GM21723 (cell line): ENCODE results near the gene IARS1.

ENCODE experiments used
- ATAC-seq: cut with Tn5 transposase; IDR thresholded peaks from one replicate; pipeline ENCODE4 v1.9.1; 2021; ENCODE audit warnings: mild to moderate bottlenecking, moderate library complexity; ENCODE audit not compliant: unreplicated experiment

IARS1 gene

GRCh38 chr9:92295827-92296258 is 2.3 kb upstream of the IARS1 start:
- ATAC-seq, result no peak

GRCh38 chr9:92295240-92295790 is 1.8 kb upstream of the IARS1 start:
- ATAC-seq, result no peak

DNA sequence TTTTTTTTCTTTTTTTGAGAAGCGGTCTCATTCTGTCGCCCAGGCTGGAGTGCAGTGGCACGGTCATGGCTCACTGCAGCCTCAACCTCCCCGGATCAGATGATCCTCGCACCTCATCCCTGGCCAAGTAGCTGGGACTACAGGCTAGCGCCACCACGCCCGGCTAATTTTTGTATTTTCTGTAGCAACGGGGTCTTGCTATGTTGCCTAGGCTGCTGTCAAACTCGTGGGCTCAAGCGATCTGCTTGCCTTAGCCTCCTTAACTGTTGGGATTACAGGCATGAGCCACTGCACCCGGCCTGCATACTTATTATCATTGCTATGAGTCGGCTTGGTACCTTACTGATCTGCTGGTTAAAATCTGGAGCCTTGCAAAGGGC is 790 bp upstream of the IARS1 start:
- ATAC-seq, result no peak

GRCh38 chr9:92293075-92293354 is 482 bp downstream of the IARS1 start:
- ATAC-seq, result no peak

- no peak for ATAC-seq
These were observed 991 bp downstream of the IARS1 start for GRCh38 chr9:92292338-92293074.

GRCh38 chr9:92291577-92291976 is 1.9 kb downstream of the IARS1 start:
- ATAC-seq, result no peak

DNA sequence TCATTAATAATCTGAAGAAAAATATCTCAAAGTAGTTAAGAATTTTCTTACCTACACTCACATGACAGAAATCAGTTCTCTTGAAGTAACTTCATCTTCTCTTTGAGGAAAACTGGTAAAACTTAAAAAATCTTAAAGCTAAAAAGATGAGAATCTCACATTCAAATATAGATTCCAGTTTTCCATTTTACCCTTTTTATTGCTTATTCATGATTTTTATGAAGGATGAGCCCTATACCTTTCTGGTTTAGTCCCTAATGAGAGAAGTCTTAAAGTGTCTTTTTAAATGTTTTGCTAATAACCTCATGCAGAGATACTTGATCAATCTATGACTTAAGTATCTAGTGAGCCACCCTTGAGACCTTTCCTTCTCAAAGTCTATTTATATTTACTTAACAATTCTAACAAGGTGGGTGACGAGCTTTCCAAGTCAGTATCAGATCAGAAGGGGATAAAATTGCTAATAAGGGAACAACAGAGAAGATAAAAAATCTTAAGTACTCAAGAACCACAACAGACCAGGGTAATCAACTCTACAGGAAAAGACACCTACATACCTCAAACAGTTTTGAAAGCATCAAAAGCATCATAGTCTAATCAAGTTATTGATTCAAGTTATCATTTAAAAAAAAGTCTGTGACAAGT is 2.6 kb downstream of the IARS1 start:
- no peak for ATAC-seq

DNA sequence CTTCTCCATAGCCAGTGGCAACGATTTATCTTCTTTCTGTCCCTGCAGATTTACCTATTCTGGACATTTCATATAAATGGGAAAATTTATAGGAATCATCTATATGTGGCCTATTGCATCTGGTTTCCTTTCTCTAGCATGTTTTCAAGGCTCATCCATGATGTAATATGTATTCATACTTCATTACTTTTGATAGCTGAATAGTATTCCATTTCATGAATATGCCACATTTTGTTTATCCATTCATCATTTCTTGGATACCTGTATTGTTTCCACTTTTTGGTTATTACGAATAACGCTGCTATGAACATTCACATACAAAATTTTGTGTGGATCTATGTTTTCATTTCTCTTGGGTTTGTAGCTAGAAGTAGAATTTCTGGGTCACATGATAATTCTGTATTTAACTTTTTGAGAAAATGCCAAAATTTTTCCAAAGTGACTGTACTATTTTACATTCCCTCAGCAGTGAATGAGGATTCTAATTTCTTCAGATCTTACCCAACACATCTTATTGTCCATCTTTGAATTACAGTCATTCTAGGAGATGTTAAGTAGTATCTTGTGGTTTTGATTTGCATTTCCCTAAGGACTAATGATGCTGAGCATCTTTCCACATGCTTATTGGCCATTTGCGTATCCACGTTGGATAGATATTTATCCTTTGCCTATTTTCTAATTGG is 3.6 kb downstream of the IARS1 start:
- no peak for ATAC-seq

GRCh38 chr9:92279302-92279701 is 14.2 kb downstream of the IARS1 start:
- ATAC-seq, result no peak

GRCh38 chr9:92278110-92278509 is 15.4 kb downstream of the IARS1 start:
- no peak for ATAC-seq

DNA sequence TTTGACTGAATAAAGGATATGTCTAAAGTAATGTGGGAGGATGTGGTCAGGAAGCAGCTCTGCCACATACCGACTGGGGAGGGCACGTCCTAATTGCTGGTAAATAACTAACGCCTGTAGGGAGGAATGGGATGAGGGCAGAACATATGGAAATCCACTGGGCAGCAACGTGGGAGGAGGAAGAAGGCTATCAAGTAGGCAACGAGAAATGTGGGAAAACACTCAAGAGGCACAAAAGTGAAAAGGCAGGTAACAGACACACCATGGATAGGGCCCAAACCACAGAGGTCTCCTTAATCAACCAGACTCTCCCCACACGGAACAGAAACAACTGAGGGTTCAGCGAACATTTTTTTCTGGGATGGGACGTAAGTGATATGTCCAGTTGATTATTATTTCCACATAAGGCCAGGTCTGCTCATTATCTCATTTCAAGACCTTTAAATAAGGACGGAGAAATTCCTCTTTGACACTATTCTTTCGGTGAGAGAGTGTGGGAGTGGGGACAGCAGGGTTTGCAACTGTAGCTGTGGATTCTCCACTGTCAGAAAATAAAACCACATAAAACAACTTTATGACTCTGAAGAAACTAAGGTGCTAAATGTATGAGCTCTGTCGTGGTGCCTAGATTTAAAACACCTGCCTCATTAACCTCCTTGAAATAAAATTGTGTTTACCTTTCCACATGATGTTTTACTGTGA is 17.0 kb downstream of the IARS1 start:
- no peak for ATAC-seq

DNA sequence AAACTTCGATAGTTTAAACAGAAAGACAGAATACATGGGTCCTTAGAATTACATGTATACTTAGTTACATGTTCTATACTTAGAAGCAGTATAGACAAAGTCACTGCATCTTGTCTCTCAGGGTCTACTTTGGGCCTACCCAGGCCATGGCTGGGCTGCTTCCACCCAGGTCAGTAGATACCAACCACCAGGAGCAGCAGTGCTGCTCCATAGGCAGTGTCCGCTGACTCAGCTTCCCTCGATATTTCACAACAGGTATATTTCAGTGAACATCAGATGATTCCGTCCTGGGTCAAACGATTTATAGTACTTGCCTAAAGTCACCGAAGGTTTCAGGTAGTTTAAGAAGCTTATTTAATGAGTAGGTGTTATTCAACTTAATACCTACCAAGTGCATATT is 18.0 kb downstream of the IARS1 start:
- ATAC-seq, result no peak

- ATAC-seq, result no peak
These were observed 23.0 kb downstream of the IARS1 start for GRCh38 chr9:92270511-92270910.

DNA sequence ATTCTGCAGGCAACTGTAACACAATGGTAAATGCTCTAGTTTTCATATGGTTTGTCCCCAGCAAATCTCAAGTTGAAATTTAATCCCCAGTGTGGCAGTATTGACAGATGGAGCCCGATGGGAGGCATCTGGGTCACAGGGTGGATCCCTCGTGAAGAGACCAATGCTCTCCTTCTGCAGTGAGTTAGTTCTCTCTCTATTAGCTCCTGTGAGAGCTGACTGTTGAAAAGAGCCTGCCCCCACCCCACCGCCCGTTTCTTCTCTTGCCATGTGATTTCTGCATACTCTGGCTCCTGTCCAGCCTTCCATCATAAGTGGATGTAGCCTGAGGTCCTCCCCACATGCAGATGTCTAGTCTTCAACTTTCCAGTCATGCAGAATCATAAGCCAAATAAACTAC is 27.0 kb downstream of the IARS1 start:
- no peak for ATAC-seq

- no peak for ATAC-seq
These were observed 28.3 kb downstream of the IARS1 start for GRCh38 chr9:92265154-92265553.

GRCh38 chr9:92263131-92263530 is 30.4 kb downstream of the IARS1 start:
- no peak for ATAC-seq

DNA sequence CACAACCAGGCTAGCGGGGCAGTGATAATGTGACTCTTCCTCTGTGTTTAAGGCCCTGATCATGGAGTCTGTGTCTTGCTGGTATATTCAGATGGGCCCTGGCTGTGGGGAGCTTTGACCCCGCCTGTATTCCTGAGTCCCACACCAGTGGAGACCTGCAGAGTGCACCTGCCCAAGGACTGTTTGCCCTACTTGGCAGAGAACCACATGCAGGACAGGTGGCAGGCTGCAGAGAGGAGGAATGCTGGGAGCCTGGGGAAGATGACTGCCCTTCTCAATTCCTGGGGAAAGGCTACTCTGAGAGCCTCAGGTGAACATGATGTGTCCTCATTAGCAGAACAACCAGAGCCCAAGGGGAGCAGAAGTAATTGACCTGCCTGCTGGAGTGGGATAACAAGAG is 36.2 kb downstream of the IARS1 start:
- no peak for ATAC-seq

DNA sequence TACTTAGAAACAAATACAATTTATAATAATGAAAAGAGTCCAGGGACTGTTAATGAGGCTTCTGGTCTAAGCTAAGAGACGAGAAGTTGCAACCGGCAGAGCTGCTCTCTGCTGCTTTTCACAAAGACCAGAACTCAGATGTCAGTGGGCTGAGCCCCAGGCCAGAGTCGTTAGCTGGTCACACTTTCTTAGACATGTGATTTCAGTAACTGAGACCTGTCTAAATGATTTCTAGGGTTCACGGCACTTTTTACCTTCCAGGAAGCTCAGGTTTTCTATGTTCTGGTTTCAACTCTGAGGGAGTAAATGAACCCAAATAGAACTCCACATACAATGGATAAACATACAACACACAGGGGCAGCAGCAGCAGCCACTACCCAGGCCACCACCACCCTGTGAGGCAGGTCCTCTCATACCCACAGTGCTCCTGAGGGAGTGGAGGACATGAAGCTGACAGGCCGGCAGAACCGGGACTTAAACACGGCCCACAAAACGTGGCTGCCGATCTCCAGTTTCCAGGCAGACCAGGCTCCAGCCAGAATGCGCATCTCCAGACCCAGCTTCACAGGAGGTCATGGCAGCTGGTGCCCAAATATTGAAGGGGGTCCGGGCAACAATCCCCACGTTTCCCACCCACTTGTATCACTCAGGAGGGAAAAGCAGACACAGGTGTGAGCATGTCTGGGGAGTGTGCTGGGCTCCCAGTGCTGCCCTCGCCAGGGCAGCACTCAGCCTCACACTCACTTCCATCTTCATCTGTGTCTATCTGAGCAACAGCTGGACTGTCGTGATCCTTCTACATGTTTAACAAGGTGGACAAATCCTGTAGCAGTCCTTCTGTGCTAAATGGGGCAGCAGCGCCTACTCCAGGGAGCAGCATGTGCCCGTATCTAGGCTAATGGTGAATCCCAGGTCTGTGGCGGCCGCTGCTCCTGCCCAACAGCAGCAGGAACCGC is 38.8 kb downstream of the IARS1 start:
- ATAC-seq, result no peak

DNA sequence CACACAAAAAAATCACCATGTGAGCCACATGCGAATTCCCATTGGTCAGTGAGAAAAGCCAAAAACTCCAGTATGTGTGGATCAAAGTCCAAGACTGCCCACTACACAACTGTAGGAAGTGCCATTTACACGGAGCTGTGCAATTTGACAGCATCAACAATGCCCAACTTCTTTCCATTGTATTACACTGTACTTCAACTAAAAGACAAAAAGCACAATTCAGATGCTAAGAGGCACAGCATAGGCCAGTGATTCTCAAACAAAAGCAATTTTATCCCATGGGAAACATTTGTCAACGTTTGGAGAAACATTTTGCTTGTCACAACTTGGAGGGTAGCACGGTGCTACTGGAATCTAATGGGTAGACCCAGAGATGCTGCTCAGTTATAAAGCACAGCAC is 39.8 kb downstream of the IARS1 start:
- ATAC-seq, result no peak

GRCh38 chr9:92247981-92248380 is 45.5 kb downstream of the IARS1 start:
- no peak for ATAC-seq
